Measurements from ENCODE around the gene C5orf52.

The C5orf52 gene

GRCh38 chr5:157670662-157671591 lies at the start of gene C5orf52:
TSS of gene C5orf52 (plus strand) at chr5:157671533. CDS start at chr5:157671615, 82 bp downstream.
- POLR2A ChIA-PET = no interaction called here
- peak; percentile 19 for DNase-seq (ENCODE audit: extremely low spot score)
- CTCF ChIA-PET = interaction anchor here (1.0 kb wide), 1 partner anchor 72 kb away, joined by 3 read pairs; no protein-coding TSS in a partner anchor
- TF ChIP-seq ZNF384 (IDR thresholded peaks at IDR 0.05) (no peak), HDGF (IDR thresholded peaks at IDR 0.05; ENCODE audit: borderline replicate concordance) (no peak), LEF1 (IDR thresholded peaks at IDR 0.05; ENCODE audit: borderline replicate concordance) (no peak), CTBP1 (IDR thresholded peaks at IDR 0.05; ENCODE audit: borderline replicate concordance) (no peak), SP1 (IDR thresholded peaks at IDR 0.05) (no peak), L3MBTL2 (conservative IDR thresholded peaks at IDR 0.05) (no peak), FOXK2 (IDR thresholded peaks at IDR 0.05) (no peak), FOXM1 (IDR thresholded peaks at IDR 0.05; ENCODE audit: borderline replicate concordance) (no peak), SUZ12 (IDR thresholded peaks at IDR 0.05) (no peak), ELF4 (IDR thresholded peaks at IDR 0.05) (no peak), BHLHE40 (IDR thresholded peaks at IDR 0.05; ENCODE audit: borderline replicate concordance) (no peak), PKNOX1 (IDR thresholded peaks at IDR 0.05) (no peak), TARDBP (IDR thresholded peaks at IDR 0.05) (no peak), NFRKB (IDR thresholded peaks at IDR 0.05) (no peak), FOXA1 (IDR thresholded peaks at IDR 0.05) (no peak), ARNT (IDR thresholded peaks at IDR 0.05) (no peak)

DNA sequence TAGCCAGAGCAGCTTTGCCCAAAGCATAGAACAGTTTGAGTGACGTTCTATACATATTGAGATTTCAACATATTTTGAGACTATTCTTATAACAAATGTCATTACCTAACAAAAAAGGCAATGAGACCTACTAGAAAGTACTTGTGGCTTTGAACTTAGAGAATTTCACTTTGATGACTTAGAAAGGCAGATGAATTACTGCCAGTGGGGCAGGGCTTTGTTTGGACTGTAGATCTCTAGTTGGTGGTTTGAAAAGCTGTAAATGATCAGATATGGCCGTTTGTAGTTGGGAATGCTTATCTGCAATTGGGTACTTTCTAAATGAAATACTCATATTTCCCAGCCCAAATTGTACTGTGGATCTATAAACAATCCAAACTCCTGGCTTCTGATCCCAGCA lies 47.2 kb upstream of the C5orf52 start:
- CTCF ChIA-PET = no interaction called here
- TF ChIP-seq SUZ12 (IDR thresholded peaks at IDR 0.05) = no peak
- TF ChIP-seq PKNOX1 (IDR thresholded peaks at IDR 0.05) = no peak
- TF ChIP-seq HDGF (IDR thresholded peaks at IDR 0.05; ENCODE audit: borderline replicate concordance) = no peak
- TF ChIP-seq L3MBTL2 (conservative IDR thresholded peaks at IDR 0.05) = no peak
- no peak for TF ChIP-seq FOXM1 (IDR thresholded peaks at IDR 0.05; ENCODE audit: borderline replicate concordance)
- TF ChIP-seq ELF4 (IDR thresholded peaks at IDR 0.05) = no peak
- TF ChIP-seq BHLHE40 (IDR thresholded peaks at IDR 0.05; ENCODE audit: borderline replicate concordance) = no peak
- TF ChIP-seq ARNT (IDR thresholded peaks at IDR 0.05) = no peak
- POLR2A ChIA-PET = no interaction called here
- no peak for DNase-seq (ENCODE audit: extremely low spot score)

DNA sequence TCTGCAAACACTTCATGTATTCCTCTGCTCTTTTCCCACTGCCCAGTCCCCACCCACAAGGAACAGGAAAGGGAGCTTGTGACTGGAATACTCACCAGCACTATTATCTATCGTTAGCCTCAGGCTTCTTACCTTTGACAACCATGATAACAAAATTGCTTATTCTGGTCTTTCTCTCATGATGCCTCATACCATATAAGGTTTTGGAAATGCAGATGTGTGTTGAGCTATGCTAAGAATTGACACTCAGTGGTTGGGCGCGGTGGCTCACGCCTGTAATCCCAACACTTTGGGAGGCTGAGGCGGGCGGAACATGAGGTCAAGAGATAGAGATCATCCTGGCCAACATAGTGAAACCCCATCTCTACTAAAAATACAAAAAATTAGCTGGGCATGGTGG lies 44.5 kb upstream of the C5orf52 start:
- DNase-seq (ENCODE audit: extremely low spot score) = no peak
- TF ChIP-seq LEF1 (IDR thresholded peaks at IDR 0.05; ENCODE audit: borderline replicate concordance) (no peak), NFRKB (IDR thresholded peaks at IDR 0.05) (no peak), CTBP1 (IDR thresholded peaks at IDR 0.05; ENCODE audit: borderline replicate concordance) (no peak), FOXA1 (IDR thresholded peaks at IDR 0.05) (no peak), SP1 (IDR thresholded peaks at IDR 0.05) (no peak), FOXK2 (IDR thresholded peaks at IDR 0.05) (no peak), PKNOX1 (IDR thresholded peaks at IDR 0.05) (no peak), ZNF384 (IDR thresholded peaks at IDR 0.05) (no peak), ARNT (IDR thresholded peaks at IDR 0.05) (no peak), BHLHE40 (IDR thresholded peaks at IDR 0.05; ENCODE audit: borderline replicate concordance) (no peak), FOXM1 (IDR thresholded peaks at IDR 0.05; ENCODE audit: borderline replicate concordance) (no peak), ELF4 (IDR thresholded peaks at IDR 0.05) (no peak), HDGF (IDR thresholded peaks at IDR 0.05; ENCODE audit: borderline replicate concordance) (no peak), L3MBTL2 (conservative IDR thresholded peaks at IDR 0.05) (no peak)
- CTCF ChIA-PET = no interaction called here
- POLR2A ChIA-PET = no interaction called here

DNA sequence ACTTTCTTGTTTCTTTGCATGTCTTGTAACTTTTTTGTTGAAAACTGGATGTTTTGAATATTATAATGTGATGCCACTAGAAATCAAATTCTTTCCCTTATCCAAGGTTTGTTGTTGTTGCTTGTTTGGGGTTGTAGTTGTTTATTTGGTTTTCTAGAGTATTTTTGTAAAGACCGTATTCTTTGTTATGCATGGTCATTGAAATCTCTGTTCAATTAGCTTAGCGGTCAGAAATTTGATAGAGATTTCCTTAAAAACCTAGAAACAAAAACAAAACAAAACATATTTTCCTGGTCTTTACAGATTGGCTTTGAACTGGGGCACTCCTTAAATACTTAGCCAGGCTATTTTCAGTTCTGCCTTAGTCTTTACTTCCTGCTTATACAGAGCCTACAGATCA lies 41.0 kb upstream of the C5orf52 start:
- CTCF ChIA-PET = no interaction called here
- POLR2A ChIA-PET = no interaction called here
- TF ChIP-seq ELF4 (IDR thresholded peaks at IDR 0.05) (no peak), FOXM1 (IDR thresholded peaks at IDR 0.05; ENCODE audit: borderline replicate concordance) (no peak), BHLHE40 (IDR thresholded peaks at IDR 0.05; ENCODE audit: borderline replicate concordance) (no peak), PKNOX1 (IDR thresholded peaks at IDR 0.05) (no peak), HDGF (IDR thresholded peaks at IDR 0.05; ENCODE audit: borderline replicate concordance) (no peak), ZNF384 (IDR thresholded peaks at IDR 0.05) (no peak)
- DNase-seq (ENCODE audit: extremely low spot score) = no peak

DNA sequence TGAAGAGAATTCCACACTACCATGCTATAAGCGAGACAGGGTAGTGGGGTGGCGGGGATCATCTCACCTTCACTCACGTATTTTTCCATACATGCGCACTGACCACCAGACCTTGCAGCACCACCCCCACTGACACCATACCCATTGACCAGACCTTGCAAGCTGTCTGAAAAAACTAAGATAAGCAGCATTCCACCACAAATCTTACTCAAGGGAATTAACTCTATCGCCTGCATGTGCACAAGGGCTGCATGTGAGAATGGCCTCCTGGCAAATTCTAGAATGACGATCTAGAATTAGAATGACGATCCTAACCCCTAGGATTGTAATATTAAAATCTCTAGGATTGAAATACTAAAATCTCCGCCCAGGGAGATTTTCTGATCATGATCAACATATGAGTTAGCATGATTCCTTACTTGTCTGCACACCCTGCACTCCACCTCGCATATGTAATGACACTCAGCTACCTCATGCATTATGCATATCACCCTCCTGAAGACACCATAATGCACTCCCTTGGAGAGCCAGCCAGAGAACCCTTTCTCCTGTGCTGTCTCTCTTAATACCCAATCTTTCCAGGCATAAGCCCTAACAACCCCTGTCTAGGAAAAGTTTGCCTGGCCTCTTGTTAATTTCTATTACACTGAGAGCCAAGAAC lies 30.8 kb upstream of the C5orf52 start:
- DNase-seq (ENCODE audit: extremely low spot score) = no peak
- CTCF ChIA-PET = no interaction called here
- no peak for TF ChIP-seq ELF4 (IDR thresholded peaks at IDR 0.05)
- no peak for TF ChIP-seq SP1 (IDR thresholded peaks at IDR 0.05)
- no peak for TF ChIP-seq LEF1 (IDR thresholded peaks at IDR 0.05; ENCODE audit: borderline replicate concordance)
- TF ChIP-seq HDGF (IDR thresholded peaks at IDR 0.05; ENCODE audit: borderline replicate concordance) = no peak
- no peak for TF ChIP-seq SUZ12 (IDR thresholded peaks at IDR 0.05)
- no peak for TF ChIP-seq NFRKB (IDR thresholded peaks at IDR 0.05)
- no peak for TF ChIP-seq ZNF384 (IDR thresholded peaks at IDR 0.05)
- TF ChIP-seq BHLHE40 (IDR thresholded peaks at IDR 0.05; ENCODE audit: borderline replicate concordance) = no peak
- no peak for TF ChIP-seq PKNOX1 (IDR thresholded peaks at IDR 0.05)
- no peak for TF ChIP-seq FOXA1 (IDR thresholded peaks at IDR 0.05)
- POLR2A ChIA-PET = no interaction called here
